ENCODE results near the gene ORAI2.
"Not testable (repeated sequence)": the region's sequence is repeated elsewhere in the genome, so short reads cannot be mapped to it uniquely, and the experiment has no call there.

The ORAI2 gene

GRCh38 chr7:102494026-102494425, 60.7 kb downstream of the ORAI2 start:
- in situ Hi-C loops (cut with HindIII; ENCODE audit: low sequenced_read_pairs) = not testable (repeated sequence)

- in situ Hi-C loops (cut with HindIII; ENCODE audit: low sequenced_read_pairs) = not testable (repeated sequence)
These were observed 61.2 kb downstream of the ORAI2 start for GRCh38 chr7:102494473-102495149.

GRCh38 chr7:102496861-102497260, 63.5 kb downstream of the ORAI2 start:
- in situ Hi-C loops (cut with HindIII; ENCODE audit: low sequenced_read_pairs) = not testable (repeated sequence)

GRCh38 chr7:102497308-102497707, 63.9 kb downstream of the ORAI2 start:
- in situ Hi-C loops (cut with HindIII; ENCODE audit: low sequenced_read_pairs) = not testable (repeated sequence)

- in situ Hi-C loops (cut with HindIII; ENCODE audit: low sequenced_read_pairs) = not testable (repeated sequence)
These were observed 64.9 kb downstream of the ORAI2 start for GRCh38 chr7:102498321-102498720.

GRCh38 chr7:102503141-102503540, 69.8 kb downstream of the ORAI2 start:
- in situ Hi-C loops (cut with HindIII; ENCODE audit: low sequenced_read_pairs) = not testable (repeated sequence)

GRCh38 chr7:102505298-102506185, 72.2 kb downstream of the ORAI2 start:
- in situ Hi-C loops (cut with HindIII; ENCODE audit: low sequenced_read_pairs) = not testable (repeated sequence)
